IPS-18a (cell line): Measurements from ENCODE around the gene GRIP1.

Experiments
- H3K27ac ChIP-seq: one replicate; pipeline ENCODE4 v1.5.1; 2013; ENCODE audit warnings: low read length
- H3K27me3 ChIP-seq: one replicate; pipeline ENCODE4 v1.6.1; 2013; ENCODE audit warnings: mild to moderate bottlenecking, low read length; ENCODE audit not compliant: control insufficient read depth, insufficient read depth
- H3K36me3 ChIP-seq: one replicate; pipeline ENCODE4 v1.6.1; 2013; ENCODE audit warnings: low read depth, low read length; ENCODE audit not compliant: control insufficient read depth
- H3K4me1 ChIP-seq: one replicate; pipeline ENCODE4 v1.6.1; 2013; ENCODE audit warnings: low read depth, low read length; ENCODE audit not compliant: control insufficient read depth
- H3K4me3 ChIP-seq: one replicate; pipeline ENCODE4 v1.5.1; 2013; ENCODE audit warnings: low read length
- H3K9ac ChIP-seq: one replicate; pipeline ENCODE4 v1.6.1; 2013; ENCODE audit warnings: mild to moderate bottlenecking, low read length, moderate library complexity
- H3K9me3 ChIP-seq: one replicate; pipeline ENCODE4 v1.6.1; 2013; ENCODE audit warnings: low read depth, low read length; ENCODE audit not compliant: control insufficient read depth

GRIP1 gene

DNA sequence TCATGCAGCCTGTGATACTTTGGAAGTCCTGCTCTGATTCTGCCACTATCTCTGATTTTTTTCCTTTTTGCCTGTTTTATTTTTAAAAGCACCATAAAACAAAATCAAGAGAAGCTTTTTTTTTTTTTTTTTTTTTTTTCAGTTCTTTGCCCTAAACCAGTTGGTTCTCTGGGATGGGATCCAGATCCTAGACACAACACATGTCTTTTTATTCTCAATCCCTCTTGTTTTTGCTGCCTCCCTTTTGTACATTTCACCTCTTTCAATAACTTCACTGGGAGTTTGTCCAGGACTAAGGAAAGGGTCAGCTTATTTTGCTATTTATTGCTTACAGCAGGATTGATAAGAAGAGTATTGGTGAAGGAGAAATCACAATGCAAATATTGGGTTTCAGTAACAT lies 139.4 kb downstream of the GRIP1 start:
- H3K9me3 ChIP-seq = no peaks in the 10 kb centered on the region
- H3K27me3 ChIP-seq = no peaks in the 10 kb centered on the region
- no peak overlapping the region for H3K4me3 ChIP-seq
- no peak overlapping the region for H3K9ac ChIP-seq
- no peaks in the 10 kb centered on the region for H3K4me1 ChIP-seq
- H3K36me3 ChIP-seq = no peaks in the 10 kb centered on the region
- H3K27ac ChIP-seq = no peak overlapping the region

GRCh38 chr12:66538970-66539369 lies 139.9 kb downstream of the GRIP1 start:
- no peaks in the 10 kb centered on the region for H3K4me1 ChIP-seq
- no peaks in the 10 kb centered on the region for H3K9me3 ChIP-seq
- no peak overlapping the region for H3K27ac ChIP-seq
- H3K27me3 ChIP-seq = no peaks in the 10 kb centered on the region
- no peaks in the 10 kb centered on the region for H3K36me3 ChIP-seq
- H3K4me3 ChIP-seq = no peak overlapping the region
- H3K9ac ChIP-seq = no peak overlapping the region

- no peak overlapping the region for H3K27ac ChIP-seq
- H3K27me3 ChIP-seq = no peaks in the 10 kb centered on the region
- no peaks in the 10 kb centered on the region for H3K4me1 ChIP-seq
- no peaks in the 10 kb centered on the region for H3K36me3 ChIP-seq
- no peak overlapping the region for H3K4me3 ChIP-seq
- no peaks in the 10 kb centered on the region for H3K9me3 ChIP-seq
- no peak overlapping the region for H3K9ac ChIP-seq
These were observed 141.0 kb downstream of the GRIP1 start for GRCh38 chr12:66537876-66538275.

DNA sequence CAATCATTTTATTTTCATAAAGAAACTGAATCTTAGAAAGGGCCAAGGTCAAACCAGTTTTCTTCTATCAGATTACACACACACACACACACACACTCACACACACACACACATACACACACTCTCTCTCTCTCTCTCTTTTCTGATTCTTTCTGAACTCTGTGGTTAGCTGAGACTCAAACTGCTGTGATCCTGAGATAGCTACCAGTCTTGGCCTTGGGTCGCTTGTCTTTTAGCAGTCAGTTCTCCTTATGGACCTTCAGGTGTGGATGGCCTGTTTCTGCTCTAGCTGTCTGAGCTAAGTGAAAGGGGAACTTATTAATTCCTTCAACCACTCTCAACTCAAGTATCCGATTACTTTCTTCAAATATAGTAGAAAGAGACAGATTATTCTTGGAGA lies 145.1 kb downstream of the GRIP1 start:
- Histone ChIP-seq H3K4me1 (no peaks in the 10 kb centered on the region), H3K36me3 (no peaks in the 10 kb centered on the region), H3K9me3 (no peaks in the 10 kb centered on the region), H3K4me3 (no peak overlapping the region), H3K9ac (no peak overlapping the region), H3K27me3 (no peaks in the 10 kb centered on the region), H3K27ac (no peak overlapping the region)

- Histone ChIP-seq H3K9ac (no peak overlapping the region), H3K4me1 (no peaks in the 10 kb centered on the region), H3K27ac (no peak overlapping the region), H3K9me3 (no peaks in the 10 kb centered on the region), H3K4me3 (no peak overlapping the region), H3K36me3 (no peaks in the 10 kb centered on the region), H3K27me3 (no peaks in the 10 kb centered on the region)
These were observed 147.1 kb downstream of the GRIP1 start for GRCh38 chr12:66531766-66532165.

DNA sequence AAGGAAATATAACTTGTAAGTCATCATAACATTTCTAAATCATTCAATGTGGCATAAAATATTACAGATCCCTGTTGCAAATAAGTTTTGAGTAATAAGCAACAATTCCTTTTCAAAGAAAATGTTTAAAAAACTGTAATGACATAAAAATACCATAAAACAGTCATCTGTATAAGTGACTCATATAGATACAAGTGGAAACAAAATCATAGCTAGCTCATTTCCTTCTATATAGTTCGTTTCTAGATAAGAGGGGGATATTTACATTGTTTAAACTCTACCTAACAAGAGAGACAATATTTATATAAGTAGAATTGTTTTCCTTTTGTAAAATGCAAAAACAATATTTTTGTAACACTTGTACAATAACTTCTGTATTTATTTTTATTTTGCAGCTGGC lies 148.9 kb downstream of the GRIP1 start:
- H3K27me3 ChIP-seq = no peaks in the 10 kb centered on the region
- H3K36me3 ChIP-seq = no peaks in the 10 kb centered on the region
- no peak overlapping the region for H3K9ac ChIP-seq
- no peak overlapping the region for H3K4me3 ChIP-seq
- H3K9me3 ChIP-seq = no peaks in the 10 kb centered on the region
- no peaks in the 10 kb centered on the region for H3K4me1 ChIP-seq
- no peak overlapping the region for H3K27ac ChIP-seq

GRCh38 chr12:66516561-66516960 lies 162.3 kb downstream of the GRIP1 start:
- Histone ChIP-seq H3K27me3 (no peaks in the 10 kb centered on the region), H3K4me1 (peaks cover 19% of the 10 kb centered on the region), H3K9ac (no peak overlapping the region), H3K4me3 (no peak overlapping the region), H3K36me3 (no peaks in the 10 kb centered on the region), H3K27ac (no peak overlapping the region), H3K9me3 (peaks cover 3% of the 10 kb centered on the region)

DNA sequence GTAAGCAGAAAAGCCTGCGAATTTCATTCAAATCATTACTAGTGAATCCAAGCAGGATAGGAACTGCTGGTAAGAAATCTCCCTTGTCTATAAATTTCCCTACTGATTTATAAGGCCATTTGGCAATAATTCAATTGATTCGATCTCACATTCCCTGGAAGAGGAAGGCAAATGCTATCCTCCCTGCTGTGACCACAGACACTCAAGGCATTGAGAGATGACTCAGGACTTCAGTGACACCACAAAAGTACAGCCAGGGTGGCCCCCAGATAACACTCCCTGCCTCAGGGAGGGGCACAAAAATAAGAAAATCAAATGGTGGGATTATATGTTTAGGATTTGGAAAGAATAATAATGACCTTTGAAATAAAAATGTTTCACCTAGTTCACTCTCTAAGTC lies 162.7 kb downstream of the GRIP1 start:
- peaks cover 3% of the 10 kb centered on the region for H3K9me3 ChIP-seq

GRCh38 chr12:66514581-66514980 lies 164.3 kb downstream of the GRIP1 start:
- Histone ChIP-seq H3K36me3 (no peaks in the 10 kb centered on the region), H3K27ac (no peak overlapping the region), H3K4me1 (peaks cover 19% of the 10 kb centered on the region), H3K9me3 (no peaks in the 10 kb centered on the region), H3K27me3 (no peaks in the 10 kb centered on the region), H3K9ac (no peak overlapping the region), H3K4me3 (no peak overlapping the region)

More for the DNA sequence above, 162.7 kb downstream of the GRIP1 start:
- Histone ChIP-seq H3K27ac (no peak overlapping the region), H3K4me3 (no peak overlapping the region), H3K9ac (no peak overlapping the region), H3K27me3 (no peaks in the 10 kb centered on the region), H3K36me3 (no peaks in the 10 kb centered on the region), H3K4me1 (peaks cover 19% of the 10 kb centered on the region)

GRCh38 chr12:66508025-66508424 lies 170.9 kb downstream of the GRIP1 start:
- H3K4me1 ChIP-seq = no peaks in the 10 kb centered on the region

DNA sequence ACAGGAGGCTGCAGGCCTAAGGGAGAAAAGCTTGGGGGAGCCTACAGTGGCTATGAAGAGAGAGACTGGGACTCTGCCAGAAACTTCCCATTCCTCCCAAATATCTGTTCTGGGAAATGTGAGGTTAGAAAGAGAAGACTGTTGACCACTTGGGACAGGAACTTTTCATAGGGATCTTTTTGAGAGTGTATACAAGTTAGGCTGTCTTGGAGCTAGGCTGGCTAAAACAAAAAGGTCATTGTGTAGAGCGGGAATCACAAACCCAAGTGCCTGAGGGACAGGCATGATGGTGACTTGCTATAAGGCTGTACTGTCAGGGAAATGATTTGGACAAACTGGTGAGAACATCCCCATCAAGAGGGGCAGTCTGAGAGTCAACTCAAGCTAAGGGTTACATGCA lies 175.1 kb downstream of the GRIP1 start:
- no peaks in the 10 kb centered on the region for H3K27me3 ChIP-seq
- no peaks in the 10 kb centered on the region for H3K36me3 ChIP-seq
- no peak overlapping the region for H3K27ac ChIP-seq
- no peak overlapping the region for H3K9ac ChIP-seq
- no peaks in the 10 kb centered on the region for H3K9me3 ChIP-seq
- peaks cover 12% of the 10 kb centered on the region for H3K4me1 ChIP-seq
- no peak overlapping the region for H3K4me3 ChIP-seq

More at GRCh38 chr12:66508025-66508424, 170.9 kb downstream of the GRIP1 start:
- Histone ChIP-seq H3K4me3 (no peak overlapping the region), H3K9ac (no peak overlapping the region), H3K9me3 (no peaks in the 10 kb centered on the region), H3K27me3 (no peaks in the 10 kb centered on the region), H3K27ac (no peak overlapping the region), H3K36me3 (no peaks in the 10 kb centered on the region)

- Histone ChIP-seq H3K9me3 (no peaks in the 10 kb centered on the region), H3K27me3 (no peaks in the 10 kb centered on the region), H3K9ac (no peak overlapping the region), H3K36me3 (no peaks in the 10 kb centered on the region), H3K27ac (no peak overlapping the region), H3K4me1 (peaks cover 20% of the 10 kb centered on the region), H3K4me3 (no peak overlapping the region)
These were observed 176.0 kb downstream of the GRIP1 start for GRCh38 chr12:66502911-66503310.
